H9 (cell line): Measurements from ENCODE around the gene SDK1. TPM values are rescaled to one million over a fixed set of nuclear protein-coding genes. Genes with fewer than 3 reads are reported as not detected.

Experiments
- DNase-seq: peaks from one replicate; pipeline ENCODE4 v3.0.0-alpha.2; 2017
- H2AFZ ChIP-seq: one replicate; pipeline ENCODE4 v1.6.1; 2013; ENCODE audit warnings: mild to moderate bottlenecking, low read length, control low read depth, moderate library complexity
- H2AK5ac ChIP-seq: 2 replicates; pipeline ENCODE4 v1.6.1; 2013; ENCODE audit warnings: low read length, control low read depth, mixed read lengths; ENCODE audit not compliant: insufficient read length
- H2BK120ac ChIP-seq: one replicate; pipeline ENCODE4 v1.6.1; 2013; ENCODE audit warnings: low read depth, mild to moderate bottlenecking, low read length, control low read depth, inconsistent platforms; ENCODE audit not compliant: poor library complexity, severe bottlenecking
- H2BK12ac ChIP-seq: 2 replicates; pipeline ENCODE4 v1.6.1; 2013; ENCODE audit warnings: low read length, control low read depth, mixed read lengths, low read depth; ENCODE audit not compliant: insufficient read length
- H2BK15ac ChIP-seq: 2 replicates; pipeline ENCODE4 v1.6.1; 2013; ENCODE audit warnings: low read depth, low read length, control low read depth
- H2BK20ac ChIP-seq: one replicate; pipeline ENCODE4 v1.6.1; 2013; ENCODE audit warnings: low read depth, mild to moderate bottlenecking, low read length, control low read depth, inconsistent platforms; ENCODE audit not compliant: poor library complexity, severe bottlenecking
- H2BK5ac ChIP-seq: 2 replicates; pipeline ENCODE4 v1.6.1; 2013; ENCODE audit warnings: low read length, control low read depth, mixed read lengths; ENCODE audit not compliant: insufficient read length
- H3K14ac ChIP-seq: 2 replicates; pipeline ENCODE4 v1.6.1; 2013; ENCODE audit warnings: low read length, control low read depth; ENCODE audit not compliant: insufficient read depth
- H3K18ac ChIP-seq: 2 replicates; pipeline ENCODE4 v1.6.1; 2013; ENCODE audit warnings: low read depth, mild to moderate bottlenecking, mixed read lengths, low read length, control low read depth; ENCODE audit not compliant: insufficient read length
- H3K23ac ChIP-seq: 2 replicates; pipeline ENCODE4 v1.6.1; 2013; ENCODE audit warnings: low read length, control low read depth, mixed read lengths, low read depth; ENCODE audit not compliant: insufficient read length
- H3K23me2 ChIP-seq: 2 replicates; pipeline ENCODE4 v1.6.1; 2013; ENCODE audit warnings: low read depth, mild to moderate bottlenecking, mixed read lengths, low read length, control low read depth; ENCODE audit not compliant: insufficient read length, poor library complexity, severe bottlenecking
- H3K27ac ChIP-seq: 2 replicates; pipeline ENCODE4 v1.5.1; 2013; ENCODE audit warnings: low read length, control low read depth, mixed read lengths, low read depth; ENCODE audit not compliant: insufficient read length
- H3K27me3 ChIP-seq: 2 replicates; pipeline ENCODE4 v1.6.1; 2013; ENCODE audit warnings: low read length, control low read depth, inconsistent platforms; ENCODE audit not compliant: insufficient read depth
- H3K4ac ChIP-seq: 2 replicates; pipeline ENCODE4 v1.6.1; 2013; ENCODE audit warnings: low read depth, mild to moderate bottlenecking, control low read depth, inconsistent platforms, low read length, moderate library complexity
- H3K4me1 ChIP-seq: 2 replicates; pipeline ENCODE4 v1.6.1; 2013; ENCODE audit warnings: low read length, control low read depth, inconsistent platforms; ENCODE audit not compliant: insufficient read depth
- H3K4me2 ChIP-seq: 2 replicates; pipeline ENCODE4 v1.6.1; 2013; ENCODE audit warnings: low read length, control low read depth, mixed read lengths; ENCODE audit not compliant: insufficient read length, insufficient read depth
- H3K56ac ChIP-seq: 2 replicates; pipeline ENCODE4 v1.6.1; 2013; ENCODE audit warnings: low read depth, mild to moderate bottlenecking, mixed read lengths, low read length, control low read depth; ENCODE audit not compliant: insufficient read length
- H3K79me1 ChIP-seq: 2 replicates; pipeline ENCODE4 v1.6.1; 2013; ENCODE audit warnings: low read depth, mild to moderate bottlenecking, moderate library complexity, low read length, control low read depth, inconsistent platforms; ENCODE audit not compliant: insufficient read depth, poor library complexity, severe bottlenecking
- H3K79me2 ChIP-seq: 2 replicates; pipeline ENCODE4 v1.6.1; 2013; ENCODE audit warnings: low read length, control low read depth, inconsistent platforms; ENCODE audit not compliant: insufficient read depth
- H3K9ac ChIP-seq: 2 replicates; pipeline ENCODE4 v1.6.1; 2013; ENCODE audit warnings: low read length, control low read depth, mixed read lengths; ENCODE audit not compliant: insufficient read length; ENCODE audit errors: extremely low read depth
- H3K9me3 ChIP-seq: one replicate; pipeline ENCODE4 v1.6.1; 2013; ENCODE audit warnings: low read depth, low read length, inconsistent platforms; ENCODE audit not compliant: control insufficient read depth
- H3T11ph ChIP-seq: one replicate; pipeline ENCODE4 v1.6.1; 2013; ENCODE audit warnings: mild to moderate bottlenecking, low read length, control low read depth, inconsistent platforms
- H4K20me1 ChIP-seq: one replicate; pipeline ENCODE4 v1.6.1; 2013; ENCODE audit not compliant: control insufficient read depth, insufficient read length, insufficient read depth
- H4K5ac ChIP-seq: 2 replicates; pipeline ENCODE4 v1.6.1; 2013; ENCODE audit warnings: low read depth, mild to moderate bottlenecking, mixed read lengths, low read length, control low read depth; ENCODE audit not compliant: insufficient read length
- H4K8ac ChIP-seq: replicated peaks from 2 replicates; pipeline ENCODE4 v1.6.1; 2013; ENCODE audit warnings: low read length, control low read depth, mixed read lengths, low read depth; ENCODE audit not compliant: insufficient read length
- H4K91ac ChIP-seq: 2 replicates; pipeline ENCODE4 v1.6.1; 2013; ENCODE audit warnings: low read depth, mild to moderate bottlenecking, moderate library complexity, mixed read lengths, low read length, control low read depth; ENCODE audit not compliant: insufficient read length
- H3K27ac Mint-ChIP-seq, 3 experiments: 2 replicates in 2 of 3; 3 replicates in 1 of 3; pipeline ENCODE4 v1.8.0; 2020 to 2021; ENCODE audit warnings: mixed read lengths in 3 of 3, mild to moderate bottlenecking in 1 of 3, moderate library complexity in 1 of 3
- H3K27me3 Mint-ChIP-seq: 2 replicates; pipeline ENCODE4 v1.8.0; 2021; ENCODE audit warnings: low read depth, mild to moderate bottlenecking, moderate library complexity, mixed read lengths
- H3K36me3 Mint-ChIP-seq, 3 experiments: 2 replicates in 2 of 3; 3 replicates in 1 of 3; pipeline ENCODE4 v1.8.0; 2020 to 2021; ENCODE audit warnings: low read depth in 3 of 3, mixed read lengths in 3 of 3; ENCODE audit not compliant: insufficient read depth in 1 of 3
- H3K4me1 Mint-ChIP-seq, 2 experiments: 2 replicates each; pipeline ENCODE4 v1.8.0; 2020; ENCODE audit warnings: mixed read lengths in 2 of 2
- H3K4me3 Mint-ChIP-seq, 2 experiments: 2 replicates in 1 of 2; 3 replicates in 1 of 2; pipeline ENCODE4 v1.8.0; 2020 to 2021; ENCODE audit warnings: mild to moderate bottlenecking in 2 of 2, mixed read lengths in 2 of 2, moderate library complexity in 1 of 2
- H3K9me3 Mint-ChIP-seq, 2 experiments: 2 replicates in 1 of 2; 3 replicates in 1 of 2; pipeline ENCODE4 v1.8.0; 2020; ENCODE audit warnings: mild to moderate bottlenecking in 2 of 2, mixed read lengths in 2 of 2, moderate library complexity in 1 of 2
- WGBS: extraction: QIAGEN DNeasy Blood & Tissue Kit; methylation state at CpG from one replicate; pipeline ENCODE4 v1.1.7; 2013; ENCODE audit warnings: missing lambda C conversion rate, low lambda C conversion rate, mixed read lengths; ENCODE audit not compliant: insufficient read length; ENCODE audit errors: extremely low coverage; 5-methylcytosine and 5-hydroxymethylcytosine counted together
- total RNA-seq: library from RNA; stranded (reverse); gene quantifications from 2 replicates; pipeline ENCODE4 v1.2.1, GENCODE V29; 2021
- TF ChIP-seq, protein P1 (sequence below): fragments of 200-600 bp; sonication (generic); conservative IDR thresholded peaks from 3 replicates; pipeline ENCODE4 v1.8.0; 2021; ENCODE audit warnings: antibody characterized with exemption, mild to moderate bottlenecking

SDK1 gene
- total RNA-seq, 1 experiment from 2014 or later: 8.7 TPM

GRCh38 chr7:3466261-3466660 is 165.2 kb downstream of the SDK1 start:
- Histone ChIP-seq H4K91ac (no peak overlapping the region), H3T11ph (no peak overlapping the region), H3K4me1 (no peaks in the 10 kb centered on the region), H4K5ac (no peak overlapping the region), H3K4ac (no peak overlapping the region), H4K20me1 (no peaks in the 10 kb centered on the region), H3K79me1 (no peaks in the 10 kb centered on the region), H4K8ac (no peak overlapping the region), H3K27me3 (no peaks in the 10 kb centered on the region), H3K56ac (no peak overlapping the region), H2BK12ac (no peak overlapping the region), H3K14ac (no peak overlapping the region), H2BK20ac (no peak overlapping the region), H2AK5ac (no peak overlapping the region), H2BK5ac (no peak overlapping the region), H2BK15ac (no peak overlapping the region), H2BK120ac (no peak overlapping the region), H3K79me2 (no peaks in the 10 kb centered on the region), H3K18ac (no peak overlapping the region), H3K23ac (no peak overlapping the region), H3K4me2 (no peak overlapping the region), H2AFZ (no peak overlapping the region), H3K9ac (no peak overlapping the region), H3K27ac (no peak overlapping the region), H3K23me2 (no peaks in the 10 kb centered on the region), H3K9me3 (no peaks in the 10 kb centered on the region)
- Mint-ChIP-seq H3K4me1 (peaks cover 3% of the 10 kb centered on the region in 2 experiments; a peak in 3 of 4 replicates), H3K36me3 (no peaks in the 10 kb centered on the region; a peak in 1 of 7 replicates), H3K4me3 (no peak overlapping the region), H3K9me3 (no peaks in the 10 kb centered on the region), H3K27me3 (no peaks in the 10 kb centered on the region; the same call in 1 of the 2 replicates), H3K27ac (no peak overlapping the region)
- no CpG with 5 or more reads among the region's 4 CpGs for WGBS
- no peak for DNase-seq
- TF ChIP-seq, protein P1, sequence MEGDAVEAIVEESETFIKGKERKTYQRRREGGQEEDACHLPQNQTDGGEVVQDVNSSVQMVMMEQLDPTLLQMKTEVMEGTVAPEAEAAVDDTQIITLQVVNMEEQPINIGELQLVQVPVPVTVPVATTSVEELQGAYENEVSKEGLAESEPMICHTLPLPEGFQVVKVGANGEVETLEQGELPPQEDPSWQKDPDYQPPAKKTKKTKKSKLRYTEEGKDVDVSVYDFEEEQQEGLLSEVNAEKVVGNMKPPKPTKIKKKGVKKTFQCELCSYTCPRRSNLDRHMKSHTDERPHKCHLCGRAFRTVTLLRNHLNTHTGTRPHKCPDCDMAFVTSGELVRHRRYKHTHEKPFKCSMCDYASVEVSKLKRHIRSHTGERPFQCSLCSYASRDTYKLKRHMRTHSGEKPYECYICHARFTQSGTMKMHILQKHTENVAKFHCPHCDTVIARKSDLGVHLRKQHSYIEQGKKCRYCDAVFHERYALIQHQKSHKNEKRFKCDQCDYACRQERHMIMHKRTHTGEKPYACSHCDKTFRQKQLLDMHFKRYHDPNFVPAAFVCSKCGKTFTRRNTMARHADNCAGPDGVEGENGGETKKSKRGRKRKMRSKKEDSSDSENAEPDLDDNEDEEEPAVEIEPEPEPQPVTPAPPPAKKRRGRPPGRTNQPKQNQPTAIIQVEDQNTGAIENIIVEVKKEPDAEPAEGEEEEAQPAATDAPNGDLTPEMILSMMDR: no peak
